Type B pancreatic cell (in vitro differentiated cells): ENCODE data around the gene MRPL19. TPM values are rescaled to one million over a fixed set of nuclear protein-coding genes. Genes with fewer than 3 reads are reported as not detected.

ENCODE experiments used
- DNase-seq: peaks from one replicate; pipeline ENCODE4 v3.0.0; 2021; ENCODE audit warnings: mixed read lengths; ENCODE audit not compliant: unreplicated experiment; ENCODE audit errors: extremely low spot score
- H3K27ac Mint-ChIP-seq: 2 replicates; pipeline ENCODE4 v1.8.0; 2021; ENCODE audit warnings: mild to moderate bottlenecking, mixed read lengths
- H3K27me3 Mint-ChIP-seq: 2 replicates; pipeline ENCODE4 v1.8.0; 2021; ENCODE audit warnings: mixed read lengths
- H3K36me3 Mint-ChIP-seq: 2 replicates; pipeline ENCODE4 v1.8.0; 2021; ENCODE audit warnings: mixed read lengths
- H3K4me1 Mint-ChIP-seq: one replicate; pipeline ENCODE4 v1.8.0; 2021; ENCODE audit warnings: mixed read lengths; ENCODE audit not compliant: unreplicated experiment
- H3K4me3 Mint-ChIP-seq: 2 replicates; pipeline ENCODE4 v1.8.0; 2021; ENCODE audit warnings: mild to moderate bottlenecking, mixed read lengths
- H3K9me3 Mint-ChIP-seq: 2 replicates; pipeline ENCODE4 v1.8.0; 2021; ENCODE audit warnings: mixed read lengths
- total RNA-seq: library from RNA; stranded (reverse); gene quantifications from 2 replicates; pipeline ENCODE4 v1.2.1, GENCODE V29; 2021; ENCODE audit warnings: low replicate concordance
- TF ChIP-seq, protein P1 (sequence below): fragments of 200-600 bp; sonication (generic); conservative IDR thresholded peaks from 2 replicates; pipeline ENCODE4 v1.5.0; 2021; ENCODE audit warnings: antibody characterized with exemption, mild to moderate bottlenecking

MRPL19 gene
- total RNA-seq, 1 donor from 2014 or later = 55.8 TPM

DNA sequence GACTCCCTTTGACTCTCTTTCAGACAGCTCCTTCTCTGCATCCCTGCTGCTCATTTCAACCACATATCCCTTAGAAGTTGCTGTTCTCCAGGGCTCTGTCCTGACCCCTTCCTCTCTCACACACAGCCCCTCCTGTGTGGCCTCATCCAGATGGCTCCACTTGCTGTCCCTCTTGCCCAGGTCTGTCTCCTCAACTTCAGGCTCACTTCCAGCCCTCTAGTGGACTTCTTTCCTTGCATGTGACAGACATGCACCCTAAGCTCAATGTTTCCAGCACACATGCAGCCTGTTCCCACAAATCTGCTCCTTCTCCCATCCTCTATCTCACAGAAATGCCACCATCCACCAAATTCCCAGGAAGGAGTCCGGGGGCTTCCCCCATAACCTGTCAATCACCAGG is 9.0 kb upstream of the MRPL19 start:
- H3K27me3 Mint-ChIP-seq = peaks cover 16% of the 10 kb centered on the region
- H3K36me3 Mint-ChIP-seq = no peaks in the 10 kb centered on the region
- TF ChIP-seq, protein P1, sequence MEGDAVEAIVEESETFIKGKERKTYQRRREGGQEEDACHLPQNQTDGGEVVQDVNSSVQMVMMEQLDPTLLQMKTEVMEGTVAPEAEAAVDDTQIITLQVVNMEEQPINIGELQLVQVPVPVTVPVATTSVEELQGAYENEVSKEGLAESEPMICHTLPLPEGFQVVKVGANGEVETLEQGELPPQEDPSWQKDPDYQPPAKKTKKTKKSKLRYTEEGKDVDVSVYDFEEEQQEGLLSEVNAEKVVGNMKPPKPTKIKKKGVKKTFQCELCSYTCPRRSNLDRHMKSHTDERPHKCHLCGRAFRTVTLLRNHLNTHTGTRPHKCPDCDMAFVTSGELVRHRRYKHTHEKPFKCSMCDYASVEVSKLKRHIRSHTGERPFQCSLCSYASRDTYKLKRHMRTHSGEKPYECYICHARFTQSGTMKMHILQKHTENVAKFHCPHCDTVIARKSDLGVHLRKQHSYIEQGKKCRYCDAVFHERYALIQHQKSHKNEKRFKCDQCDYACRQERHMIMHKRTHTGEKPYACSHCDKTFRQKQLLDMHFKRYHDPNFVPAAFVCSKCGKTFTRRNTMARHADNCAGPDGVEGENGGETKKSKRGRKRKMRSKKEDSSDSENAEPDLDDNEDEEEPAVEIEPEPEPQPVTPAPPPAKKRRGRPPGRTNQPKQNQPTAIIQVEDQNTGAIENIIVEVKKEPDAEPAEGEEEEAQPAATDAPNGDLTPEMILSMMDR = no peak
- H3K9me3 Mint-ChIP-seq = no peaks in the 10 kb centered on the region
- no peak overlapping the region for H3K4me3 Mint-ChIP-seq
- DNase-seq = no peak
- no peak overlapping the region for H3K27ac Mint-ChIP-seq
- H3K4me1 Mint-ChIP-seq = peaks cover 13% of the 10 kb centered on the region

DNA sequence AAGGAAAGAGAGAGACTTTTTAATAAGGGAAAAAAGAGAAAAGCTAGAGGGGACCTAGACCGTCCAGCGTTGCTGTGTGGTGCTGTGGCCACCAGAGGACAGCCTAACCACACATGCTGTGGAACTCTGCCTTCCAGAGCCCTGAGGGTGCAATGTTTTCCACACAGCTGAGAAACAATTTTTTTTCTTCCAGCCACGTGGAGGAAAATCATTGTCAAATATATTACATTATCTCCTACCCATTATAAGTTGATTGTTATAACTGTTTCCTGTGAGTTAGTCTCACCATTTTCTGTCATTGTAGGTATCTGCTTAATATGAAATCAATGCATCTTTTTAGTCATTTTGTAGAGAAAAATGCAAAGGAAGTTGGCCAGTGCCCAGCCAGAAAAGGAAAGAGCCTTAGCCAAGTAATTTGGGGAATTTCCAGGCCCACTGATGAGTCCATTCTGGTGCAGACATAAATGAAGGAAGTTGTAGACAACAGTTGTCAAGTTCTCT is 5.9 kb upstream of the MRPL19 start:
- TF ChIP-seq, protein P1 = peak; percentile 98
- Mint-ChIP-seq H3K4me3 (no peak overlapping the region), H3K27me3 (peaks cover 16% of the 10 kb centered on the region), H3K9me3 (no peaks in the 10 kb centered on the region), H3K27ac (no peak overlapping the region), H3K36me3 (no peaks in the 10 kb centered on the region), H3K4me1 (peaks cover 10% of the 10 kb centered on the region)
- DNase-seq = no peak

DNA sequence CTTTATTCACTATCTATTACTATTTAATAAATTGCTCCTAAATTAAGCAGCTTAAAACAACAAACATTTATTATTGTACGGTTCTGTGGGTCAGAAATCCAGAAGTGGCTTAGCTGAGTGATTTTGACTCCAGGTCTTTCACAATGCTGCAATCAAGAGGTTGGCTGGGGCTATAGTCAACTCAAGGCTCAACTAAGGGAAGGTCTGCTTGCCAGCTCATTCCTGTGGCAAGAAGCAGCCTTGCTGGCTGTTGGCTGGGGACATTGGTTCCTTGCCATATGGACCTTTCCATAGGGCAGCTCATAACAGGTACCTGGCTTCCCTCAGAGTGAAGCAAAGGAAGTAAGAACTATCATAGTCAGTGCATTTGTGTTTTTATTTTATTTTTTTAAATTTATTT is 5.0 kb upstream of the MRPL19 start:
- no peak for DNase-seq
- H3K9me3 Mint-ChIP-seq = no peaks in the 10 kb centered on the region
- H3K36me3 Mint-ChIP-seq = peaks cover 3% of the 10 kb centered on the region
- peaks cover 16% of the 10 kb centered on the region for H3K27me3 Mint-ChIP-seq
- H3K4me1 Mint-ChIP-seq = peaks cover 10% of the 10 kb centered on the region
- H3K27ac Mint-ChIP-seq = no peak overlapping the region
- TF ChIP-seq, protein P1 = no peak
- H3K4me3 Mint-ChIP-seq = no peak overlapping the region

DNA sequence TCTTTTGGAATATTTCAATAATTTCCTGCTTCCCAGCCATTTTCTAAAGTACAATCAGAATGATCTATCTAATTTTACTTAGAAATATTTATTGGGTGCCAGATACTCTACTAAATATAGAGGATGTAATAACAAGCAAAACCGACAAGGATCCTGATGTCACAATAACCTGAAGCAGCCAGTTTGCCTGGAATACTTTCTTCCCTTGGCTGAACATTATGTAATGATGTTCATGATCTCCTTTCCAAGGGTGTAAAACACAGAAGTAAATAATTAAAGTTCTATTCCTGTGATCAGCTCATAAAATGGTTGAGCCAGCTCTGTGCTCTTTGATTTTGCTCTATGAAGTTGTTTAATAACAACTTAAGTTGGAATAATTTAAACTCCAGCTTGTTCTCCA is 2.6 kb upstream of the MRPL19 start:
- TF ChIP-seq, protein P1 = no peak
- no peak overlapping the region for H3K4me3 Mint-ChIP-seq
- H3K36me3 Mint-ChIP-seq = peaks cover 7% of the 10 kb centered on the region
- peaks cover 2% of the 10 kb centered on the region for H3K27me3 Mint-ChIP-seq
- DNase-seq = no peak
- no peak overlapping the region for H3K27ac Mint-ChIP-seq
- peaks cover 10% of the 10 kb centered on the region for H3K4me1 Mint-ChIP-seq
- H3K9me3 Mint-ChIP-seq = no peaks in the 10 kb centered on the region

DNA sequence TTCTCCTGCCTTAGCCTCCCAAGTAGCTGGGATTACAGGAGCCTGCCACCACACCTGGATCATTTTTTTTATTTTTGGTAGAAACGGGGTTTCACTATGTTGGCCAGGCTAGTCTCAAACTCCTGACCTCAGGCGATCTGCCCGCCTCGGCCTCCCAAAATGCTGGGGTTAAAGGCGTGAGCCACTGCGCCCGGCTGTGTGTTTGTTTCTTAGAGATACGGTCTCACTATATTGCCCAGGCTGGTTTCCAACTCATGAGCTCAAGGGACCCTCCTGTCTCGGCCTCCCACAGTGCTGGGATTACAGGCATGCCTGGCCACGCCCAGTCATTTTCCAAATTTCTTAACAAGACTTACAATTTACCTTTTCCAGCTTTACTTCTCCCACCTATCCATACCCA is 940 bp upstream of the MRPL19 start:
- H3K27me3 Mint-ChIP-seq = no peaks in the 10 kb centered on the region
- no peak for DNase-seq
- H3K4me1 Mint-ChIP-seq = peaks cover 9% of the 10 kb centered on the region
- H3K36me3 Mint-ChIP-seq = peaks cover 19% of the 10 kb centered on the region
- TF ChIP-seq, protein P1 = no peak
- H3K9me3 Mint-ChIP-seq = no peaks in the 10 kb centered on the region
- peak overlapping the region; percentile 96 for H3K4me3 Mint-ChIP-seq
- peak overlapping the region; percentile 94 for H3K27ac Mint-ChIP-seq

DNA sequence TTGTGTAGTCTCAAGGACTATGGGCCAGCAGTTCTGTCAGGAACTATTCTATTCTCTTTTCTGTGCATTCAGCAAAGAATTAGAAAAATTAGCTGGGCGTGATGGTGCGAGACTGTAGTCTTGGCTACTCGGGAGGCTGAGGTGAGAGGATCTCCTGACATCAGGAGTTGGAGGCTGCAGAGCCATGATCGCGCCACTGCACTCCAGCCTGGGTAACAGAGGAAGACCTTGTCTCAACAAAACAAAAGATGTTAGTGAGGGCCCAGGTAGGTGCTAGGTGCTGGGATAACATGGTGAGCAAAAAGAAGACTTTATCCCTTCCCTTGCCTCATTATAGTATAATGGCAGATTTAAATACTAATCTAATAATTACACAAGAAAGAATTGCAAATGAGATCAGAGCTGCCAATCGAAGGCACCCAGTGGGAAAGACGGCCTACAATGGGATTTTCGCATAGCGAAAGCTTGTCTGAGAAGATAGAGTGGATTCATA is 447 bp upstream of the MRPL19 start:
- Mint-ChIP-seq H3K36me3 (peaks cover 21% of the 10 kb centered on the region), H3K4me3 (peak overlapping the region; percentile 96), H3K4me1 (peaks cover 5% of the 10 kb centered on the region), H3K27ac (peak overlapping the region; percentile 94), H3K27me3 (no peaks in the 10 kb centered on the region), H3K9me3 (no peaks in the 10 kb centered on the region)
- DNase-seq = no peak
- TF ChIP-seq, protein P1 = no peak
